ENCODE results near the gene C2orf69.

The C2orf69 gene

DNA sequence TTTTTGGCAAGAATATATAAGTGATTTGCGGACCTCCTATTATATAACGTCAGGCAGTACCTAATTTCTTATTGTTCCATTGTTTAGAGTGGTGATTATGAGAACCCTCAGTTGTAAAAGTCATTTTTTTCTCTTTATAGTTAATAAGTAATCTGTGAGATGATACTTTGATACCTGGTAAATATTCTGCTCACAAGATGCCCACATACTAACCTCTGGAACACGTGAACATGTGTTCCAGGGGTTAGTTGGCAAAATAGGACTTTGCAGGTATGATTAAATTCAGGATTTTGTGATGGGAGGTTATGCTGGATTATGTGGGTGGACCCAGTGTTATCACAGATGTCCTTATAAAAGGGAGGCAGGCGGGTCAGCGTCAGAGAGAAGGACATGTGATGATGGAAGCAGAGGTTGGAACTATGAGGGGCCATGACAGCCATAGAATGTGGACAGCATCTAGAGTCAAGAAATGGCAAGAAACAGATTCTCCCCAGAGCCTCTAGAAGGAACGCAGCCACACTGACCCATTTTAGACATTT lies 61.1 kb downstream of the C2orf69 start:
- DNase-seq (ENCODE audit: low spot score): no peak

DNA sequence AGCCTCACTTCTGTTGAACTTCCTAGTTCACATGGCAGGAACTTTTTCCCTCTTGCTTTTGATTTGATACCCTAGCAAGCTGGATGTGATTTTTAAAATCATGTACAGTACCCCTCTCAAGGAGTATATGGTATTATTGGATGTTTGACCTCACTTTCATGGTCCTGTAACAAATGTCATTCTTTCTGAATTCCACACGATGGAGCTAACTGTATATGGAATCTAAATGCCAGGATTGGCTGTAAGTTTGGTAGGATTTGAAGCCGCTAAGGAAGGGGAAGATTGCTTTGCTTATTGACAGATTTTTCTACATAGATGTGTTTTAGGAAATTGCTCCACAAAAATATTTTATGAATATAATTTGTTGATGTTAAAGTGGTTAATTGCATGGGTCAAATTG lies 62.6 kb downstream of the C2orf69 start:
- DNase-seq (ENCODE audit: low spot score): no peak

DNA sequence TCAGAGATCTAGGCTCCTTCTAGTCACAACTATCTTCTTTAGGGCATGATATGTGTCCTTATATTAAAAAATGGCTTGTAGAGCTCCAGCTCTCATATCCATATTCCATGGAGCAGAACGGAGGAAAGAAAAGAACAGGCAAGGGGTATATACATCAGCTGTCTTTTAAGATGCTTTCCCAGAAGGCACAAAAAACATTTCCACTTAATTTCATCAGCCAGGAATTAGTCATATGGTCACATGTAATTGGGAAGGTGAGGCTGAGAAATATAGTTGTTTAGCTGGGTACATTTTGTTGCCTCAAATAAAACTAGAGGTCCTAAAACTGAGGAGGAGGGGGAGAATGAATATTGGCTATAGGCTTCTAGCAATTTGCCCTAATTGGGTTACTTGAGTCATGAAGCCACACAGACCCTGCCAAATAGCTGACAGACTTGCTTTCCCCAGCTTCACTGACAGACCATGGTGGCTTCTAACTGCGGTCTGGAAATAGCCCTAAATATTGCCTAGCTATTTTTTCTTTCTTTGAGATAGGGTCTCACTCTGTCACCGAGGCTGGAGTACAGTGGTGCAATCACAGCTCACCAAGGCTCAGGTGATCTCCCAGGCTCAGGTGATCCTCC lies 64.3 kb downstream of the C2orf69 start:
- DNase-seq (ENCODE audit: low spot score): no peak
